Upper lobe of left lung (tissue), 6 donors: ENCODE data around the gene TESPA1. TPM values are rescaled to one million over a fixed set of nuclear protein-coding genes. Genes with fewer than 3 reads are reported as not detected.
A peak's percentile ranks its signal among the peaks of the same experiment; 100 is the strongest.

Experiments
- ATAC-seq, 2 donors: fragments of 200-7000 bp; cut with Tn5 transposase; one replicate each; pipeline ENCODE4 v1.9.1; 2022; ENCODE audit warnings: mild to moderate bottlenecking in 2 of 2, moderate library complexity in 2 of 2; ENCODE audit not compliant: low FRiP score in 2 of 2
- DNase-seq, 2 donors: peaks; one replicate each; pipeline ENCODE4 v3.0.0-alpha.2; 2019 to 2020
- H3K27ac ChIP-seq, 4 donors: fragments of 200-600 bp; sonication (generic); one replicate each; pipeline ENCODE4 v1.5.1; 2016 to 2019
- H3K27me3 ChIP-seq, 4 donors: fragments of 200-600 bp; sonication (generic); one replicate each; pipeline ENCODE4 v1.5.1; 2017 to 2019
- H3K36me3 ChIP-seq, 4 donors: fragments of 200-600 bp; sonication (generic); one replicate each; pipeline ENCODE4 v1.5.1; 2016 to 2019
- H3K4me1 ChIP-seq, 4 donors: fragments of 200-600 bp; sonication (generic); one replicate each; pipeline ENCODE4 v1.5.1; 2018 to 2019
- H3K4me3 ChIP-seq, 4 donors: fragments of 200-600 bp; sonication (generic); one replicate each; pipeline ENCODE4 v1.5.1; 2017 to 2019; ENCODE audit warnings: mild to moderate bottlenecking in 2 of 4, moderate library complexity in 1 of 4
- H3K9me3 ChIP-seq, 4 donors: fragments of 200-600 bp; sonication (generic); one replicate each; pipeline ENCODE4 v1.5.1; 2018 to 2019
- CTCF ChIP-seq, 6 experiments: fragments of 450-650 bp in 4 of 6; fragments of 200-600 bp in 2 of 6; sonication (generic) in 2 of 6; IDR thresholded peaks; one replicate each; pipeline ENCODE4 v1.5.1; 2016 to 2019; ENCODE audit warnings: antibody characterized with exemption in 6 of 6
- EP300 ChIP-seq, 4 donors: sonication (generic); formaldehyde crosslinking; IDR thresholded peaks; one replicate each; pipeline ENCODE4 v1.5.1; 2017; ENCODE audit warnings: antibody characterized with exemption in 4 of 4, control low read depth in 2 of 4
- POLR2A ChIP-seq, 4 donors: fragments of 450-650 bp; IDR thresholded peaks; one replicate each; pipeline ENCODE4 v1.5.1; 2016 to 2017; ENCODE audit warnings: antibody characterized with exemption in 4 of 4, mild to moderate bottlenecking in 2 of 4
- POLR2AphosphoS5 ChIP-seq, 2 donors: sonication (generic); formaldehyde crosslinking; IDR thresholded peaks; one replicate each; pipeline ENCODE4 v1.5.1; 2017; ENCODE audit warnings: antibody characterized with exemption in 2 of 2
- WGBS, 2 donors: methylation state at CpG; one replicate each; pipeline ENCODE4 v1.1.5; 2017 to 2018; 5-methylcytosine and 5-hydroxymethylcytosine counted together
- total RNA-seq, 6 donors: library from RNA; depleted of rRNA in 4 of 6; stranded (reverse); fragments of >200 nt in 4 of 6; gene quantifications; one replicate each; pipeline versions ENCODE4 v1.1.0 to v1.2.1, GENCODE V29; 2016 to 2021
- donor health status: DM: no; HTN: no; CAD: no; lungs with moderate emphysema.
- donor health status: DM: no; HTN: yes; CAD: no; lungs with severe emphysema.

The TESPA1 gene
- total RNA-seq, 6 donors from 2014 or later = 2.7 to 10.5 (median 4.3) TPM

DNA sequence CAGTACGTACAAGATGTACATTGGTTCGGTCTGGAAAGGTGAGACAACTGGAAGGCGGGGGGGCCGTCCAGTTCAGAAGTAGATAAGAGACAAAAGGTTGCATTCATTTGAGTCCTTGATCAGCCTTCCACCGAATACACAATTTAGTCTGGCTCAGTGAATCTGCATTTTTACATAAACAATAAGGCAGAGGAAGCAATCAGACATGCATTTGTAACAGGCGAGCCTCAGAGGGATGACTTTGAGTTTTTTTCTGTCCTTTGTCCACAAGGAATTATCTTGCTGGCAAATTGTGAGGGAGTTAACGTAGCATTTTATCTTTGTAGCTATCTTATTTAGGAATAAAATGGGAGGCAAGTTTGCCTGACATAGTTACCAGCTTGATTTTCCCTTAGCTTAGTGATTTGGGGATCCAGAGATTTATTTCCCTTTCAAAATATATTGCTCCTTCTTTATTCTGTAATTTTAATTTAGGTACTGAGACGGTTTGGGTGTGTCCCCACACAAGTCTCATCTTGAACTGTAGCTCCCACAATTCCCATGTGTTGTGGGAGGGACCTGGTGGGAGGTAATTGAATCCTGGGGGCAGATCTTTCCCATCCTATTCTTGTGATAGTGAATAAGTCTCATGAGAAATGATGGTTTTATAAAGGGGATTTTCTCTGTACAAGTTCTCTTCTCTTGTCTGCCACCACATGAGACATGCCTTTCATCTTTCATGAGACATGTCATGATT lies 59.4 kb downstream of the TESPA1 start:
- no peaks in the 10 kb centered on the region for H3K27me3 ChIP-seq
- no peaks in the 10 kb centered on the region for H3K4me1 ChIP-seq
- ATAC-seq = no peak
- no peak for DNase-seq
- H3K36me3 ChIP-seq = no peaks in the 10 kb centered on the region
- no peak overlapping the region for H3K4me3 ChIP-seq
- H3K27ac ChIP-seq = no peak overlapping the region
- WGBS, 2 donors = 64 to 66% methylated on average over 8 of the region's 8 CpGs
- peaks cover under 1 to 10% (median 7%) of the 10 kb centered on the region in 4 donors for H3K9me3 ChIP-seq
- TF ChIP-seq CTCF (IDR thresholded peaks at IDR 0.05) = no peak
- TF ChIP-seq POLR2A (IDR thresholded peaks at IDR 0.05) = no peak
- no peak for TF ChIP-seq EP300 (IDR thresholded peaks at IDR 0.05)
- no peak for TF ChIP-seq POLR2AphosphoS5 (IDR thresholded peaks at IDR 0.05)

DNA sequence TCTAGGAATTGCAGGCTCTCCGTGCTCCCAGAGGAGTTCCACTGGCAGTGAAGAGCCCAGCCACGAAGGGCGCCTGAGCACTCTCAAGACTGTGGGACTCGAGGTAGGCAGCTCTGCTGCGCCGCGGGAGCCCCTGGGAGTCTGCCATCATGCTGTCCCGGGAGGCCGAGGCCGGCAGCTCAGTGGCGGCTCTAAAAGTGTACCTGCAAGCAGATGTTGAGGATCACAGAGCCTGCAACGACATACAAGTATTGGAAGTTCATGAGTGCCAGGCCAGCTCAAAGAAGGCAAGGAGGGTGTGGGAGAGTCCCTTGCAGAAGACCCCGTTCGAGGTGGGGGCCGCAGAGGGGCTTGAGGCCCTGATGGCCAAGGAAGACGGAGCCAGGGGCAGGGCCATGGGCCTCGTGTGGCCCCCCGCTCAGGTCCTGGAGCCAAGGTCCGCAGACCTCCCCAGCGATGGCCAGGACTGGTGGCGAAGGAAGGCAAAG lies 67.5 kb downstream of the TESPA1 start:
- Histone ChIP-seq H3K27me3 (no peaks in the 10 kb centered on the region), H3K4me1 (no peaks in the 10 kb centered on the region), H3K36me3 (no peaks in the 10 kb centered on the region), H3K4me3 (no peak overlapping the region), H3K9me3 (no peaks in the 10 kb centered on the region), H3K27ac (no peak overlapping the region)
- peak in 1 of 2 donors; percentile 19 for ATAC-seq
- WGBS, 2 donors = 87 to 88% methylated on average over 19 to 21 of the region's 21 CpGs
- peak in 1 of 2 donors; percentile 66 for DNase-seq
- no peak for TF ChIP-seq EP300 (IDR thresholded peaks at IDR 0.05)
- no peak for TF ChIP-seq POLR2A (IDR thresholded peaks at IDR 0.05)
- TF ChIP-seq CTCF (IDR thresholded peaks at IDR 0.05) = no peak
- TF ChIP-seq POLR2AphosphoS5 (IDR thresholded peaks at IDR 0.05) = no peak

Other genes starting within 250 kb of the TESPA1 start
- not detected for gene MUCL1, start 130.2 kb downstream of the TESPA1 start, total RNA-seq
- gene NEUROD4, start 35.2 kb upstream of the TESPA1 start, total RNA-seq = not detected
- not detected for gene OR9K2, start 141.6 kb upstream of the TESPA1 start, total RNA-seq
- gene OR10A7, start 236.3 kb upstream of the TESPA1 start, total RNA-seq = not detected